Measurements from ENCODE around the gene TMEM242.

DNA sequence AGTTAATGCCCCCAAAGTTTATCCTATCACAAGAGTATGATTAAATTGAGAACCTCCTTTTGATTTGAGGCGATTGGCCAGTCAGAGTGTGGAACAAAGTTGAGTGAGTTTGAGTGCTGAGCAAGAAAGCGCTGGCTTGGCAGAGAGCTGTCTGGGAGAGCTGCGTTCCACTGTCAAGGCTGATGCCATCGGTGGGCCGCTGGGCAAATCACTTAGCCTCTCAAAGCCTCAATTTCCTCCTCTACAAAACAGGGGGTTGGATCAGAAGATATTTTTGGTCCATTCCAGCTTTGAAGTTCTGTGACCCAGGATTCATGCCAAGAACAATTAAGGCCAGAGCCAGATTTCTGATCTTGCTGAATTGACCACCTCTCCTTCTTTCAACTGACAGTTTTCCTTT lies 60.2 kb downstream of the TMEM242 start:
- TF ChIP-seq, protein P1, sequence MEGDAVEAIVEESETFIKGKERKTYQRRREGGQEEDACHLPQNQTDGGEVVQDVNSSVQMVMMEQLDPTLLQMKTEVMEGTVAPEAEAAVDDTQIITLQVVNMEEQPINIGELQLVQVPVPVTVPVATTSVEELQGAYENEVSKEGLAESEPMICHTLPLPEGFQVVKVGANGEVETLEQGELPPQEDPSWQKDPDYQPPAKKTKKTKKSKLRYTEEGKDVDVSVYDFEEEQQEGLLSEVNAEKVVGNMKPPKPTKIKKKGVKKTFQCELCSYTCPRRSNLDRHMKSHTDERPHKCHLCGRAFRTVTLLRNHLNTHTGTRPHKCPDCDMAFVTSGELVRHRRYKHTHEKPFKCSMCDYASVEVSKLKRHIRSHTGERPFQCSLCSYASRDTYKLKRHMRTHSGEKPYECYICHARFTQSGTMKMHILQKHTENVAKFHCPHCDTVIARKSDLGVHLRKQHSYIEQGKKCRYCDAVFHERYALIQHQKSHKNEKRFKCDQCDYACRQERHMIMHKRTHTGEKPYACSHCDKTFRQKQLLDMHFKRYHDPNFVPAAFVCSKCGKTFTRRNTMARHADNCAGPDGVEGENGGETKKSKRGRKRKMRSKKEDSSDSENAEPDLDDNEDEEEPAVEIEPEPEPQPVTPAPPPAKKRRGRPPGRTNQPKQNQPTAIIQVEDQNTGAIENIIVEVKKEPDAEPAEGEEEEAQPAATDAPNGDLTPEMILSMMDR (IDR thresholded peaks at IDR 0.05 in 8 of 11, conservative IDR thresholded peaks at IDR 0.05 in 3 of 11), result no peak
- TF ChIP-seq POLR2A (IDR thresholded peaks at IDR 0.05) (no peak), POLR2AphosphoS5 (IDR thresholded peaks at IDR 0.05) (peak in 1 of 3 donors; percentile 31)

Measured in spleen (tissue), 7 donors.